ENCODE data around the gene THOC6. TPM values are rescaled to one million over a fixed set of nuclear protein-coding genes. Genes with fewer than 3 reads are reported as not detected.

The THOC6 gene
- total RNA-seq, result 31.4 and 32.7 TPM in 2 replicates

GRCh38 chr16:3023669-3024478 lies at the start of gene THOC6, which contains the start of gene HCFC1R1:
THOC6 (plus strand) TSS chr16:3024035; CDS start chr16:3024327, 292 bp downstream.
HCFC1R1 (minus strand) TSS chr16:3023942; CDS start chr16:3023941, 1 bp downstream.

GRCh38 chr16:2980227-2981176 lies 43.3 kb upstream of the THOC6 start, which contains the start of gene PKMYT1:
PKMYT1 (minus strand) TSS chr16:2980446; CDS start chr16:2979657, 789 bp downstream.

GRCh38 chr16:3012828-3013420 lies 10.9 kb upstream of the THOC6 start, which contains the start of gene CLDN9:
CLDN9 (plus strand) TSS chr16:3012923; CDS start chr16:3013363, 440 bp downstream.

GRCh38 chr16:3017794-3018506 lies 5.9 kb upstream of the THOC6 start, which contains the start of gene CLDN6:
CLDN6 (minus strand) TSS chr16:3018183; CDS start chr16:3016021, 2,162 bp downstream.

GRCh38 chr16:3020247-3020603 lies 3.6 kb upstream of the THOC6 start, which contains the start of gene TNFRSF12A:
TNFRSF12A (plus strand) TSS chr16:3020368; CDS start chr16:3020398, 30 bp downstream.

GRCh38 chr16:3036726-3037315 lies 13.0 kb downstream of the THOC6 start, which contains the start of gene BICDL2:
BICDL2 (minus strand) TSS chr16:3036944; CDS start chr16:3035496, 1,448 bp downstream.

GRCh38 chr16:3045758-3046640 lies 22.2 kb downstream of the THOC6 start, which contains the start of gene MMP25:
MMP25 (plus strand) TSS chr16:3046561; CDS start chr16:3046918, 357 bp downstream.

GRCh38 chr16:3065069-3065741 lies 41.4 kb downstream of the THOC6 start, which contains the start of gene IL32:
IL32 (plus strand) TSS chr16:3065640; CDS start chr16:3065812, 172 bp downstream.

Other genes with a start within 250 kb of the THOC6 start
- 377 and 396 TPM in 2 replicates for gene ELOB, start 246.8 kb upstream of the THOC6 start, total RNA-seq
- not detected in 2 replicates for gene PRSS33, start 236.5 kb upstream of the THOC6 start, total RNA-seq
- gene PRSS41, start 225.6 kb upstream of the THOC6 start, total RNA-seq, result not detected in 2 replicates
- gene PRSS21, start 206.8 kb upstream of the THOC6 start, total RNA-seq, result 1.6 and 3.4 TPM in 2 replicates
- gene ZG16B, start 193.7 kb upstream of the THOC6 start, total RNA-seq, result 0.55 and 0.87 TPM in 2 replicates
- 0.12 and 1.5 TPM in 2 replicates for gene PRSS22, start 165.9 kb upstream of the THOC6 start, total RNA-seq
- 65.2 and 78.6 TPM in 2 replicates for gene FLYWCH2, start 140.8 kb upstream of the THOC6 start, total RNA-seq
- gene FLYWCH1, start 112.1 kb upstream of the THOC6 start, total RNA-seq, result 50.8 and 70.2 TPM in 2 replicates
- 0.11 TPM in 1 of 2 replicates, not detected in the other for gene KREMEN2, start 59.8 kb upstream of the THOC6 start, total RNA-seq
- 3.6 and 11.2 TPM in 2 replicates for gene PAQR4, start 54.7 kb upstream of the THOC6 start, total RNA-seq
- gene PKMYT1, start 43.6 kb upstream of the THOC6 start, total RNA-seq, result 3.5 and 16.8 TPM in 2 replicates
- gene CLDN9, start 11.1 kb upstream of the THOC6 start, total RNA-seq, result not detected in 2 replicates
- not detected in 2 replicates for gene CLDN6, start 5.9 kb upstream of the THOC6 start, total RNA-seq
- gene TNFRSF12A, start 3.7 kb upstream of the THOC6 start, total RNA-seq, result 269 and 359 TPM in 2 replicates
- 4.6 and 17.7 TPM in 2 replicates for gene HCFC1R1, start 93 bp upstream of the THOC6 start, total RNA-seq
- gene BICDL2, start 12.9 kb downstream of the THOC6 start, total RNA-seq, result under 0.01 and 0.25 TPM in 2 replicates
- gene MMP25, start 22.5 kb downstream of the THOC6 start, total RNA-seq, result under 0.01 and 0.11 TPM in 2 replicates
- gene IL32, start 41.6 kb downstream of the THOC6 start, total RNA-seq, result 1.9 and 8.6 TPM in 2 replicates
- gene ZSCAN10, start 75.3 kb downstream of the THOC6 start, total RNA-seq, result not detected in 2 replicates
- 20.5 and 24.1 TPM in 2 replicates for gene ZNF205, start 88.6 kb downstream of the THOC6 start, total RNA-seq
- gene ZNF213, start 111.0 kb downstream of the THOC6 start, total RNA-seq, result 7.4 and 9.5 TPM in 2 replicates
- not detected in 2 replicates for gene OR1F1, start 164.2 kb downstream of the THOC6 start, total RNA-seq
- 8.1 and 9.2 TPM in 2 replicates for gene ZNF200, start 211.1 kb downstream of the THOC6 start, total RNA-seq
- gene MEFV, start 232.6 kb downstream of the THOC6 start, total RNA-seq, result 0.12 TPM in 1 of 2 replicates, not detected in the other